Astrocyte (in vitro differentiated cells and primary cell): ENCODE measurements around the gene SRC.

Source experiments
- CTCF ChIP-seq: IDR thresholded peaks from 2 replicates; pipeline ENCODE4 v1.5.1; 2011; ENCODE audit warnings: low read depth, mild to moderate bottlenecking, inconsistent platforms, low read length, moderate library complexity; ENCODE audit not compliant: insufficient read depth
- EZH2 ChIP-seq: IDR thresholded peaks from 2 replicates; pipeline ENCODE4 v1.6.1; 2012; ENCODE audit warnings: mild to moderate bottlenecking, low read length, inconsistent platforms; ENCODE audit not compliant: insufficient read depth

GRCh38 chr20:37329481-37330165, 16.3 kb upstream of the SRC start:
- TF ChIP-seq CTCF (no peak), EZH2 (no peak)
